ENCODE measurements around the gene C10orf90.
A peak's percentile ranks its signal among the peaks of the same experiment; 100 is the strongest.

The C10orf90 gene

DNA sequence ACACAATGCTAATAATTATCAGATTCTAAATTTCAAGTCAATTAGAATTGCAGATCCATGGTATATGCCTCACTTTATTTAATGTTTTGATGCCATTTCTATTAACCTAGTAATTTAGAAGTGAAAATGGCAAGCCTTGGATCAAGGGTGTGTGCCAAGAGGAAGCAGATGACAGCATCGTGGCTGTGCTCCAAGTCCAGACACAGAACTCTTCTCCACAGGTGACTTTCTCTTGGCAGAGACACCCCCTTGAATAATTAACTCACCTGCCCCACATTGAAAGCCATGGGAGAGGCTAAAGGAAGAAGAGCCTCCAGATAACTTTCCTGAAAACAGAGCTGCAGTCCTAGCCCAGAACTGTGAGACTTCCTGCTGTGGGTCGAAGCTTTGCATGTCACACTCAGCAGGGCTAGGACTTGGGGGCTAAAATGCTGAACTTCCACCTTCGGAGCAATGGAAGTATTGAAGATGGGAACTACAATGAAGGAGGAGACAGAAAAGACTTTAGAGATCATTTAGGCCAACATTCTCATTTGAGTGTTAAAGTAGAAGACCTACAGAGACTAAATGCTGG is 996 bp upstream of the C10orf90 start:
- DNase-seq, result peak in 1 of 2 experiments; percentile 70

DNA sequence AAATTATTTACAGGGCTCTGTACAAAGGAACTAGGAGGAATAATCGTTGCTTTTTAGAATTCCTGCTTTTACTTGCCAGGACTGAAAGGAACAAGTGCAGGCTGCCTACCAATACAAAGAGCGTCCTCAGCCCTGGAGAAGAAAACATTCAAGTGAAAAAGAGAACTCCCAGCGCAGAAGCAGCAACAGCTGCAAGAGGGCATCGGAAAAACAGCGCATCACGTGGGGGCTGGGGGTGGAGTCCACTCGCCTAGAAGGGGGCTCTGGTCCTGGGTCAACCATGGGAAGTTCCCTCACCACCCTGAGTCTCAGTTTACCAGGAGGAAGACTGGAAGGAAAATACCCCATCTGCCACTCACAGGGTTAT is 385 bp upstream of the C10orf90 start:
- DNase-seq, result no peak

DNA sequence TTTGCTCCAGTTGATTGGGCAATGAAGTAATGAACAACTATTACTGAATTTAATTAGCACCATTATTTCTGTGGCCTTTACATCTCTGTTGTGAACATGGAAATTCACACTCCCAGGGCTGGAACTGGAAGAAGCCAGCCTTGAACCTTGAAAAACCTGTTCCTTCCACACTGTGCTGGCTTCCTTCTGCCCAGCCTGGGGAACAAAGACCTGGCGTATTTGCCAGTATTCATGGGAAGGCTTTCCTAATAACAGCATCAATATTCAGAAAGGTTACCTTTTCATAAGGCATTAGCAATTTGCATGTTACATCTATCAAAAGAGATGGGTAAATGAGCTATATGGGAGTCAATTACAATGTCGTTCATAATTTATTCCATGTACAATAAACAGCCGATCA is 1.3 kb downstream of the C10orf90 start:
- no peak for DNase-seq

DNA sequence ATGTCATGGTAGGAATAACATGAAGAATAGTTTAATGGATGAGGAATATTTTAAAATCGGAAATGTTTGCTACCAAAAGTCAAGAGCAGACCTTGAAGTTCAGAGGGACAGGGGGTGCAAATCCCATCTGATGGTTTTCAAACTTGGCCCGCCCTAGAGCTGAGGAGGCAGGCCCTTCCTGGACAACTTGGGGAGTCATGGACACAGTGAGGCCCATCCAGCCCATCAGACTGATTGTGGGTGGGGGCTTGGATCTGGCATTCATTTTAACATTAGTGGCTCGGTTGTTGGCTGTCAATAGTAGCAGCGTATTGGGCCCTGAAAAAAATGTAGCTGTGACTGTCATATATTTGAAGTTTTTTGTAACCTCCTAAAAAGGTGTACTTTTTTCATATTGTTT is 2.0 kb downstream of the C10orf90 start:
- no peak for DNase-seq

DNA sequence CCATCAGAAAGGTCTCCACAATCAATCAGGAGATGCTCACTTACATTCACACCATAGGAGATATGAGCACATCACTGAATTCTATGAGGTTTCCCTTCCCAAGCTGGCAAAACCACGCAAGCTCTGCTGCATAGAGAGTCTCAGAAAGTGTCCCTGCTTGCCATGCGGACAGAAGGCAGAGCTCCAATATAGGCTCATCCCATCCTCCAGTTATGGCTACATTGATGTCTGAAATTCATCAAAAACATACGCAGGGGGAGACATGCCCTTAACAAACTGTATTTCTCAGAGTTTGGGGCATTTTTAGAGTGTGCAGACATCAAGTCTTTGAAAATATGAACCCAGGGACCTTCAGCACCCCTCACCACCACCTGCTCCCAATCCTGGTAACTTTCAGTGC is 2.9 kb downstream of the C10orf90 start:
- no peak for DNase-seq

DNA sequence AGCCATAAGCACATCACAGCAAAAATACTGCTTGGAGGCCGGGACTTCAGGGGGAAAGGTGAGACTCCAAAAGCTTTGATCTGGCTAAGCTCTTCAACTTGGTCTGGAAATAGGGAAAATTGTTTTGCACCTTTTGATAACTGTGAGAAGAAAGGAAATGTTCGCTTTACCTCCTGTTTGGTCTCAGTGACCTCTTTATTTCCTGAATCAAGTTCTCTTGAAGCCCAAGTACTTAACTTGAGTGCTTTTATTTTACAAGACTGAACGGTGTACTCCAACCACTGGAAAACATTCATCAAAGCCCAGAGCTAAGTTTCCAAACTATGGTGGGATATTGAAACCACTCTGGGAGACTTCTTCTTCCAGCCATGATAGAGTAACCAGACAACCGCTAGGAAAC is 5.3 kb downstream of the C10orf90 start:
- DNase-seq, result no peak

DNA sequence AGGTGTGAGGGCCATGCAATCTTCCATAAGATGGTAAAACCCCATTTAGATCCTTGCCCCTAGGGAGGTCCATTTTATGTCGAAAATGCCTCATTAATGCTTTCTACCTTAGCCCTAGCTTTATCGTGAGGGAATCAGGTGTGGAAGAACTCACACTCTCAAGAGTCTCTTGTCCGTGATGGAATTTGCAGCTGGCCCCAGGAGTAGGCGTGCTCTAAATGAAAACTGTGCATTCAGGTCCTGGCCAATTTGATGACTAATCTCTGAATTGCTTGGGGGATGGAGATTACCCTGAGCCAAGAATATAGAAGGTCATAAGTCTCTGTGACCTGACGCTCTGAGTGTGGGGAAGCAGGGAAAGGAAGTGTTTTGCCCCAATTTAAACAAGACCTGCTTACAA is 6.6 kb downstream of the C10orf90 start:
- DNase-seq, result no peak

DNA sequence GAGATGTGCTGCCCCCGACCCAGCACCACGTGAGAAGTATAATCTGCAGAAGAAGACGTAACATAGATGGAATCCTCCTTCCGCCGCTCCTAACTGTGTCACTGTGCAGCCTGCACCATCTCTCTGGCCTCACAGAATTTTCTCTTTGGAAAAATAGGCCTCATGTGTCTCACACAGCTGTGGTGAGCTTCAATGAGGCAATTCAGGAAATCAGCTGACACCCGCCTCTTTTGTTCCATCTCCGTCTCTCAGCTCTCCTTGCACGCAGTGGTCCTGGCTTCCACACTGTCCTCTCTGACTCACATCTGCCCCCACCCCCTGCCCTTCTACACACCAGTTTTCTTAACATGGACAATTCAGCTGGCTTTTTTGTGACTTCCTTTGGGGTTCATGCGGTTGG is 7.2 kb downstream of the C10orf90 start:
- DNase-seq, result no peak

DNA sequence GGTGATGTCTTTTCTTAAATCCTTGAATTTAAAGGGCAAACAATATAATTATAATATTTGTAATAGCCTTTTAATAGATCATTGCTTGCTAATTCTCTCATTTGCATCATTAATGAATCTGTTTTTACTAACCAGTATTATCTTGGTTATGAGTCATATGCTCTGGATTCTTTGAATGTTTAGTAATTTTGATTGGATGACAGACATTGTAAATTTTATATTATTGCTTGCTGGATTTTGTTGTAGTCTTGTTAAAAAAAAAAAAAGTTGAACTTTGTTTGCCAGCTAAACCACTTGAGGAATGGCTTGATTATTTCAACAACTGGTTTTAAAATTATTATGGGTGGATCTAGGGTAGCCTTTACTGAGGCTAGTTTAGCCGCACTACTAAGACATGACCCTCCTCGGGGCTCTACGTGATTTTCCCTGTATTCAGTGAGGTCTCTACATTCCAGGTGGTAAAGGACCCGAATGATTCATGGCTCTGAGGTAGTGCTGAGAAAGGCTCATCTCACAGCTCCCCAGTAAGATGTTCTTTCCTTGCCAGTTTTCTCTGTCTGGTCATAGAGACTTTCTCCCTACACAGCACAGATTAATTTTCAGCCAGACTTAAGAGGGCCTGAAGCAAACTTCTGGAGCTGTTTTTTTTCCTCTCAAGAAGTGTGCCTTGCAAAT is 8.5 kb downstream of the C10orf90 start:
- DNase-seq, result no peak

DNA sequence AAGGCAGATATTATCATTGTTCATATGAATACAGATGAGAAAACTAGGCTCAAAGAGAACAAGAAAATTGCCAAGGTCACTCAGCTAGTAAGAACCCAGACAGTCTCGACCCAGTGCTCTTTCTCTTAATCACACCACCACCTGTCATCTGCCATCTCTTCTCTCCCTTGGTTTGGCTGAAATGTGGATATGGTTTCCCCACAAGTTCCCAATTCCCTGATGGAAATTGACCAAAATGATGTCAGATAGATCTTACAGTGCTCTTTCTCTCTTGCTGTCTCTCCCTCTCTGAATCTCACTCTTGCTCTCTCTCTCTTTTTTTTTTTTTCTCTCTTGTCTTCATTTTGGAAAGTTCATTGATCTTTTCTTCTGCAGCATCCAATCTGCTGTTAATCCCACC is 9.1 kb downstream of the C10orf90 start:
- DNase-seq, result no peak

DNA sequence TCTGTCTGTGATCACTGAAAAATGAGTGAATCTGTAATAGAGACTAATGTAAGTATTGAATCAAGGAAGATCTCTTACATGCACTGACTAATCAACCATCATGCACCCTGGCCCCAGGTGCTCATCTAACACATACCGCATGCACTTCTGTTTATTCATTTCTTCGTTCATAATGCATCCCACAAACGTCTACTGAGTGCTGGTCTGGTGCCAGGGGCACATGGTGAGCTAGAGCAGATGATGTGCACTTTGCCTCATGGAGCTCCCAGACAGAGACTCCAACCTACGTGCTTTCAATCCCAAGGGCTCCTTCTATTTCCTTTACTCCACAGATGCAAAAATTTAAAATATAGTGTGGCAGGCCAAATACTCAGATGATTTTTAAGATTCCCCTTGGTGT is 10.7 kb downstream of the C10orf90 start:
- no peak for DNase-seq

DNA sequence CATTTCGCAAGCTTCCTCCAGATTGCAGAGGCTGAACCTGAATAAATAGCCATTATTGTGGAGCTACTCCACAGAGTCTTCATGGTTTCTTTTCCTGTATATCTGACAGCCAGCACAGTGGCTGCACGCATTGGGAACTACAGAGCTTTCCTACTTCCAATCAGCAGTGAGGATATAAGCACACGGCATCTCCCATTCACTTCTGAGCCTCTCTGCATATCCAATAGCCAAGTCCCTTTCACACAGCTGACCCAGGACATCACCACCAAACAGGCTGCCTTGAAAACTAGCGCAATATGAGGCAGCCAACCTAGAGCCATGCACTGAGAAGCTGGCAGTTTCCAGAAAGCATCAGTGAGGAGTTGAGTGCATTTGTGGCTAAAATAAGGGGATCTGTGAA is 11.6 kb downstream of the C10orf90 start:
- no peak for DNase-seq

DNA sequence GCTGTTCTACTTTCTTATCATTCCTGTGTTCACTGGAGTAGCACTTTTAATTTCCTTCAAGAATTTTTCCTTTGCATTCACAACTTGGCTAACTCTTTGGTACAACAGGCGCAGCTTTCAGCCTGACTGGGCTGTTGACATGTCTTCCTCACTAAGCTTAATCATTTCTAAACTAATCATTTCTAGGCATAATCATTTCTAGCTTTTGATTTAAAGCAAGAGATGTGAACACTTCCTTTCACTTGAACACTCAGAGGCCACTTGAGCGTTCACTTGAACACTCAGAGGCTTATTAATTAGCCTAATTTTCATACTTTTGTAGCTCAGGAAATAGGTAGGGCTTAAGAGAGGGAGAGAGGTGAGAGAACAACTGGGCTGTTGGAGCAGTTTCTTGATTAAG is 15.9 kb downstream of the C10orf90 start:
- no peak for DNase-seq

DNA sequence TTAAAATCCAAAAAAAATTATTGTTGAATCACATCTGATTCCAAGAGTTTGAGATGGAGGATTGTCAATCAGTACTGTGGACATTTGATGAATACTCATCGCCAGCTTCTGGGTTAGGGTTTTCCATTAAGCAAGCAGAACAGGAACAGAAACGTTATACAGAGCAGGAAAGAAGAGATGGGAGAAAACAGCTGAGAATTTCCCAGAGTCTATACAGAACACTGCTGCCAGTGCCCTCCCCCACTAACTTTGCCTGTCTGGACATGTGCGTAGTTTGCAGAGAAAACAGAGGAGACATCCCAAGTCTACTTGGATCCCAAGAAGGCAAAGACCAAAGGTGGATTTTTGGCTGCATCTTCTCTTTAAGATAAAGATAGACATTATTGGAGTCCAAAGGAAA is 19.0 kb downstream of the C10orf90 start:
- no peak for DNase-seq

DNA sequence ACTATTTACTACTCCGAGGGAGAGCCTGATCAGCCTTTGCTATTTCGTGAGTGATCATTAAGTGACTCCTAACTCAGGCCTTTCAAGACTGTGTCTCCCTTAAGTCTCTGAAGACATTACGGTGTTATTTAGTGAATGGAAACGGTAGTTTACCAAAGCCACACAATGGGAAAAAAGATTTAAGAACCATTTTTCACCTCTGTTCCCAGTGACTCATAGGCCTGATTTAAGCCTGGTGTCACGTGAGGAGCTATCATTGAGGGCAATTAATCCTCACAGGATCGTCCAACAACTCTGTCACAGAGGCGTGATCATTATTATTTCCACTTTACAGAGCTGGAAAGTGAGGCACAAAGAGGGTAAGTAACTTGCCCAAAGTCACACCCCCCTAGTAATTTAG is 20.3 kb downstream of the C10orf90 start:
- no peak for DNase-seq

DNA sequence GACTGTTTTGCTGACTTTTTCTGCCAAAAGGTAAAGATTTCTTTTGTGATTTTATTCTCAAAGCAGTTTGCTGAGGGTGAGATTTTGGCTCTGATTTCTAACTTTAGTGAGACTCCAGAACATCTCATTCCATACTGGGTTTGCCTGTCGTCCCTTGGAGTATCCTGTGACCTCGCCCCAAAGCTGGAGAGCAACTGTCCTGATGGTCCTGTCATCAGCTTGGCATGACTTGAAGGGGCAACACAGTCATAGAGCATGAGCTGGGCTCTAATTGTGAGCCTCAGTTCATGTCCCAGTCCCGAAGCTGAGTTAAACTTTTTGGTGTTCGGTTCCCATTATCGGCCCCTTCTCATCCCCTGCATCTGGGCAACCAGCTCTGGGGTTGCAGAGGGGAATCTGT is 23.4 kb downstream of the C10orf90 start:
- DNase-seq, result no peak

DNA sequence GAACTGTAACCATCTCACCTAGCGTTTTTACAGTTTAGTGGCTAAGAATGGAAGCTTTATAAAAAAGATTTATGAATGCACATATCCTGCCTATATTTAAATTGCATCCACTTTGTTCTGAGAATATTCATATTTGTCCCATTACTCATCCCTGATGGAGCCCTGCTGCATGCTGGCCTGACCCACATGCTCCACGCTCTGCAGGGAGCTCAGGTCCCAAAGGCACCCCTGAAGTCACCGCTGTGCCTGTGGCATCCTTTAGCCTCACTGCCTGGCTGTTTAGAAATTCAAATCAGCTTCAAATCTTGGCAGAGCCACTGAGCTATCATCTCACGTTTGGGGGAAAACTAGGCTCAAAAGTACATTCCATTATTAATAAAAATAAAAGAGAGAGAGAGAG is 24.4 kb downstream of the C10orf90 start:
- no peak for DNase-seq

DNA sequence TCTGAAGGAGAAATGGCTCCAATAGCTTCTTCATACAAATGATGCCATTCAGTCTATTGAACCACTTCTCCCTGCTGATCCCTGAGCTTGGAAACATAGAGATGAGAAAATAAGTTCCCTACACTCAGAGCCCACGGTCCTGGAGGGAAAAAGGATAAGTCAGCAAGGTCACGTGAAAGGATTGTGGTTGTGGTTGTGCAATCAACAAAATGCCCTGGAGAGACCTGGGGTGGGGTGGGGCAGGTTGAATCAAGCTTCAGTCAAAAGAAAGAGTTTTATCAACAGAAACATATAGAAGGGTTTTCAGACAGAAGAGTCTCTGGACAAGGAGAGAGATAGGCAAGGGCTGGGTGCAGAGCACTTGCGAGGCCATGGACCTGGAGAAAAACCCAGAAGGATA is 30.1 kb downstream of the C10orf90 start:
- no peak for DNase-seq

DNA sequence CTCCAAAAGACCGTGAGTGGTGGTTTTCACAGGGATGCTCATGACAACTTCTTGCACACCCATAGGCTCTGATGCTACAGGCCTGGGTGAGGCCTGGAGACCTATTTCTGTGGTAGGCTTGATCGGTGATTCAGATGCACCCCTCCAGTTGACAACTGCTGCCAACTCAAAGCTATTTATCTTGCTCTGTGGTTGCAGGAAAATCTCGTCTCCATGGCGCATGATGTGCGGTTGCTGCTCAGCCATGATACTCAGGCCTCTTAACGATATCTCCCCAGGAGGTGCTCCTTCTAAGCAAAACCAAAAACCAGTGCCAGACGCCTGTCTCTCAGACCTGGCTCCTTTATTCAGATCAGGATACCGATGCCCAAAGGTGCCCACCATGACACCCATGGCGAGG is 31.4 kb downstream of the C10orf90 start:
- DNase-seq, result no peak

DNA sequence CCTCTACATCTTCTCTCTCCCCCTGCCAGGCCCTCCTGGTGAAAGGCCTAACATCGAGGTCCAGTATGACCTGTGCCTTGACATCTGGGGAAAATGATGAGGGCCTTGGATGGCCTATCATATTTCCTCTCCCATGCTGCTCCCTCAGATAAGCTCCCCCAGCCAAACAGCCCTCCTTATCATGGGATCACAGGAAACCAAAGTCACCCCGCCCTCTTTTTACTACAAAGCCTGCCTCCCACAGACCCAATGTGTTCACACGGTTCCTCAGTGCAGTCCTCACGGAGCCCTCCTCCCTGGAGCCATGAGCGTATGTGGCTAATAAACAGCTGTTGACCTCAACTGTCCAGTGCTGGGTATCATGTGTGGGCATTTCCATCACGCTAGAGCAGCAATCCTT is 32.0 kb downstream of the C10orf90 start:
- no peak for DNase-seq

DNA sequence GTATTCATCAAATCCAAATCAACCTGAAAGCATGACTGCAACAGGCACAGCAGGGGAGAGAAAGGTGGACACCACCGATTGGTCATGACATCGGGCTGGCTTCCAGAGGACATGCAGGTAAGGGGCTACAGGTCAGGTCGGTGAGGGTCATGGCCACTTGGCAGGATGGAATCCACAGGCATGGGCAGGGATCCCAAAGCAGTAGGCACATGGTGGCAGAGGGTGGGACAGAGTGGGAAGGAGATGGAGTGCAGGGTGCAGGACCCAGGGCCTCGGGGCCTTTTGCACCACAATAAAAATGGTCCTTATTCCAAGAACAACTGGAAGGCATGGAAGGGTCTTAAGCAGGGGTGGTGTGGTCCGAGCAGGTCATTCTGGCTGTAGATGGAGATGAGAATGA is 33.0 kb downstream of the C10orf90 start:
- DNase-seq, result no peak

DNA sequence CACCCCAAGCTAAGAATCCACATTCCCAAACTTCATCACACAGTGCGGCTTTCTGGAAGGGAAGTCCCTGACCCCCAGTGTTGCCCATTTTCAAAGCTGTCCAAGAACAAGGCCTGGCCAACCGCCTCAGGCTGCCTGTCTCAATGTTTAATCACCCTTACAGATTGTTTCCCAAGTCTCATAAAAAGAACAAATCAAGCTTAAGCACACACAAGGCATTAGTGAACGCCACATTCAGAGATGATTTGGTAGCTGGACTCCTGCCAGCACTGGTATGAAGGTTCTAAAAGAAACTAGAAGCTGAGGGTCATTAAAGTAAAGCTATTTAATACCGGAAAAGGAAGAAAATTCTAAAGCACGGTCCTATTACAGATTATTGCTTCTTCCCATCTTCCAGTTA is 35.6 kb downstream of the C10orf90 start:
- no peak for DNase-seq

DNA sequence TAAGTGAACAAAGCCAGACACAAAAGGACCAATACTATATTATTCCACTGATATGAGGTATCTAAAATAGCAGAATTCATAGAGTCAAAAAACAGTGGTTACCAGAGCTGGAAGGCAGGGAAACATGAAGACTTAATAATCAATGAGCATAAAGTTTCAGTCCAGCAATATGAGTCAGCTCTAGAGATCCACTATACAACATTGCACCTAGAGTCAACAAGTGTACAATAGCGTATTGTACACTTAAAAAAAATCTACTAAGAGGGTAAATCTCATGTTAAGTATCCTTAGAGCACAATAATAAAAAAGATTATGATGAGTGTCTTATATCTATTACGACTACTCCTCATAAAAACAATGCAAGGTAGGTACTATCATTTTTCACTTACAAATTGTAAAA is 36.1 kb downstream of the C10orf90 start:
- no peak for DNase-seq

DNA sequence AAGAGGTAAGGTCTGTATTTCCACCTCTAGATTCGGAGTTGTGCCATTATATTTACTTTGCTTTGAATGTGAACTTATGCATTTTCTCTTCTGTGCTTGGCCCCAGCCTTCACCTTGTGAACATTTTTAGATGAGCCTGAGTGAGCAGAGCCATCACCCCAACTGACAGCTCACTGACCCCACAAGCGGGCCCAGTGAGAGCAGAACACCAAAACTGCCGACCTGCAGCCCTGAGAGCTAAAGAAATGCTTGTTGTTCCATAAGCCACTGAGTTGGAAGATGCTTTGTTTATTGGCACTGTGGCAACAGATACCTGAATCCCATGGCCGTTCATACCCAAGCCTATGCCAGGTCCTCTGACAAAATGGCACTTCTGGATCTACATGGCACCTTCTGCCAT is 37.8 kb downstream of the C10orf90 start:
- no peak for DNase-seq

DNA sequence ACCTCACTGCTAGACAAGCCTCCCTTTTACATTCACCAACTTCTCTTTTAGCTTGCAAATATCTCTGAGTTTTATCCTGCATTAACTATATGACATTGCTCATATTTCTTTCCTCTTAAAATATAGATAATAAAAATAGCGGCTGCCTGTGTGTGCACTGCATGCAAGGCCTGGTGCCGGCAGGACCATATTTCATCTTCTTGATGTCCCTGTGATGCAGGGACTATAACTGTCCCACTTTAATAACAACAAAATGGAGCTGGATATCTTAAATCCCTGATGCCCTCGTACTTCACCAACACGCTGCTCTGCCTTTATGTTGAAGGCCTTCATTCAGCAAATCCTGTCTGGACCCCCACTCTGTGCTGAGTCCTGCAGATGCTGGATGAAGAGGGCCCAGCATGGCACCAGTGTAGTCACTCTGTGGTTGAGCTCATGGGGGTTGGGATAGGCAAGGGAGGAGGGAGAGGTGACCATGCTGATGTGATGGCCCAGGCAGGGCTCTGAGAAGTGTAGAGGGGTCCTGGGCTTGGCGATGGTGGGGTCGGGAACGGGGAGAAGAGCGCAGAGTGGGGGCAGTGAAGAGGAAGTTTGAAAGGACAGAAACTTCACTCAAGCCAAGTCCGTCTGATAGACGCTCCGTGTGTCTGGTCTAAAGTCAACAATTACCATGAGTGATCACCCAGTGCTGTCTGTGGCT is 40.4 kb downstream of the C10orf90 start:
- no peak for DNase-seq
